OCI-LY3 (cell line): Measurements from ENCODE around the gene VGLL4.
"Not testable (repeated sequence)": the region's sequence is repeated elsewhere in the genome, so short reads cannot be mapped to it uniquely, and the experiment has no call there.

Experiments used
- H2AFZ ChIP-seq: fragments of 200-600, 300-600 bp; shearing (Covaris generic); 2 replicates; pipeline ENCODE4 v1.6.0; 2014; ENCODE audit warnings: antibody characterized with exemption, low read depth, low read length
- H3K27ac ChIP-seq: fragments of 200-600, 300-600 bp; sonication (generic); 2 replicates; pipeline ENCODE4 v1.5.1; 2014; ENCODE audit warnings: mild to moderate bottlenecking, low read length, moderate library complexity, mixed read lengths
- H3K27me3 ChIP-seq: fragments of 200-600, 300-600 bp; sonication (generic); 2 replicates; pipeline ENCODE4 v1.6.1; 2014; ENCODE audit warnings: low read depth, low read length, mixed read lengths
- H3K36me3 ChIP-seq: fragments of 200-600, 300-600 bp; sonication (generic); replicated peaks from 2 replicates; pipeline ENCODE3; 2014; ENCODE audit warnings: low read depth, low read length, mixed read lengths
- H3K4me1 ChIP-seq: fragments of 300-600, 200-600 bp; sonication (generic); 2 replicates; pipeline ENCODE4 v1.6.1; 2014; ENCODE audit warnings: low read length, mixed read lengths
- H3K4me2 ChIP-seq: fragments of 200-600, 300-600 bp; sonication (generic); 2 replicates; pipeline ENCODE4 v1.6.1; 2014; ENCODE audit warnings: low read length, mixed read lengths
- H3K4me3 ChIP-seq: fragments of 300-600, 200-600 bp; sonication (generic); 2 replicates; pipeline ENCODE4 v1.5.1; 2014; ENCODE audit warnings: antibody characterized with exemption, mild to moderate bottlenecking, low read length, moderate library complexity
- H3K79me2 ChIP-seq: fragments of 300-600, 200-600 bp; shearing (Covaris generic); 2 replicates; pipeline ENCODE4 v1.6.1; 2014; ENCODE audit warnings: mild to moderate bottlenecking, low read length, mixed read lengths
- H3K9ac ChIP-seq: fragments of 300-600, 200-600 bp; shearing (Covaris generic); 2 replicates; pipeline ENCODE4 v1.6.0; 2014; ENCODE audit warnings: mild to moderate bottlenecking, low read length, moderate library complexity
- H3K9me3 ChIP-seq: fragments of 200-600, 300-600 bp; shearing (Covaris generic); 2 replicates; pipeline ENCODE4 v1.6.1; 2014; ENCODE audit warnings: low read length, mixed read lengths; ENCODE audit not compliant: insufficient read depth
- H4K20me1 ChIP-seq: fragments of 200-600, 300-600 bp; sonication (generic); 2 replicates; pipeline ENCODE4 v1.6.1; 2016; ENCODE audit warnings: low read length, mixed read lengths; ENCODE audit not compliant: insufficient read depth
- EZH2phosphoT487 ChIP-seq: fragments of 200-600 bp; shearing (Covaris generic); IDR thresholded peaks from 2 replicates; pipeline ENCODE4 v1.6.1; 2018; ENCODE audit warnings: antibody characterized with exemption, mixed run types, low read depth
- TF ChIP-seq, protein P1 (sequence below): fragments of 200-600, 300-600 bp; sonication (generic); IDR thresholded peaks from 2 replicates; pipeline ENCODE4 v1.5.1; 2014; ENCODE audit warnings: antibody characterized with exemption, low read length, low read depth

Gene VGLL4

GRCh38 chr3:11601446-11602238 is 42.1 kb downstream of the VGLL4 start:
- H3K4me1 ChIP-seq, result peaks cover 11% of the 10 kb centered on the region
- no peak overlapping the region for H2AFZ ChIP-seq
- no peak overlapping the region for H3K9ac ChIP-seq
- no peak for TF ChIP-seq EZH2phosphoT487
- TF ChIP-seq, protein P1, sequence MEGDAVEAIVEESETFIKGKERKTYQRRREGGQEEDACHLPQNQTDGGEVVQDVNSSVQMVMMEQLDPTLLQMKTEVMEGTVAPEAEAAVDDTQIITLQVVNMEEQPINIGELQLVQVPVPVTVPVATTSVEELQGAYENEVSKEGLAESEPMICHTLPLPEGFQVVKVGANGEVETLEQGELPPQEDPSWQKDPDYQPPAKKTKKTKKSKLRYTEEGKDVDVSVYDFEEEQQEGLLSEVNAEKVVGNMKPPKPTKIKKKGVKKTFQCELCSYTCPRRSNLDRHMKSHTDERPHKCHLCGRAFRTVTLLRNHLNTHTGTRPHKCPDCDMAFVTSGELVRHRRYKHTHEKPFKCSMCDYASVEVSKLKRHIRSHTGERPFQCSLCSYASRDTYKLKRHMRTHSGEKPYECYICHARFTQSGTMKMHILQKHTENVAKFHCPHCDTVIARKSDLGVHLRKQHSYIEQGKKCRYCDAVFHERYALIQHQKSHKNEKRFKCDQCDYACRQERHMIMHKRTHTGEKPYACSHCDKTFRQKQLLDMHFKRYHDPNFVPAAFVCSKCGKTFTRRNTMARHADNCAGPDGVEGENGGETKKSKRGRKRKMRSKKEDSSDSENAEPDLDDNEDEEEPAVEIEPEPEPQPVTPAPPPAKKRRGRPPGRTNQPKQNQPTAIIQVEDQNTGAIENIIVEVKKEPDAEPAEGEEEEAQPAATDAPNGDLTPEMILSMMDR, result no peak
- no peaks in the 10 kb centered on the region for H3K27me3 ChIP-seq
- no peaks in the 10 kb centered on the region; the same call in 1 of the 2 replicates for H3K9me3 ChIP-seq
- H3K79me2 ChIP-seq, result peaks cover 10% of the 10 kb centered on the region
- no peak overlapping the region for H3K27ac ChIP-seq
- H3K36me3 ChIP-seq, result peaks cover 21% of the 10 kb centered on the region
- H3K4me3 ChIP-seq, result 0 out of 2 replicates have a peak overlapping the region, but pooled peaks have one; percentile 17
- H3K4me2 ChIP-seq, result peak overlapping the region; percentile 37
- H4K20me1 ChIP-seq, result peaks cover 6% of the 10 kb centered on the region

GRCh38 chr3:11600501-11601282 is 43.0 kb downstream of the VGLL4 start:
- H4K20me1 ChIP-seq, result peaks cover 6% of the 10 kb centered on the region
- H3K79me2 ChIP-seq, result peaks cover 10% of the 10 kb centered on the region
- no peak overlapping the region for H3K4me3 ChIP-seq
- peaks cover 21% of the 10 kb centered on the region for H3K36me3 ChIP-seq
- H3K9ac ChIP-seq, result no peak overlapping the region
- H3K4me1 ChIP-seq, result peaks cover 11% of the 10 kb centered on the region
- H3K27ac ChIP-seq, result no peak overlapping the region
- H2AFZ ChIP-seq, result no peak overlapping the region
- no peaks in the 10 kb centered on the region for H3K27me3 ChIP-seq
- no peak for TF ChIP-seq EZH2phosphoT487
- TF ChIP-seq, protein P1, result no peak
- H3K4me2 ChIP-seq, result no peak overlapping the region
- H3K9me3 ChIP-seq, result no peaks in the 10 kb centered on the region; the same call in 1 of the 2 replicates

- H4K20me1 ChIP-seq, result peaks cover 18% of the 10 kb centered on the region
- peaks cover 1% of the 10 kb centered on the region for H3K4me1 ChIP-seq
- H3K79me2 ChIP-seq, result peaks cover 8% of the 10 kb centered on the region
These were observed 47.3 kb downstream of the VGLL4 start for GRCh38 chr3:11596387-11596786.

GRCh38 chr3:11595024-11595423 is 48.7 kb downstream of the VGLL4 start:
- H3K4me1 ChIP-seq, H2AFZ ChIP-seq, H3K36me3 ChIP-seq, H3K27me3 ChIP-seq, H3K9me3 ChIP-seq, H3K79me2 ChIP-seq, H3K9ac ChIP-seq, H3K4me2 ChIP-seq, H3K27ac ChIP-seq, H3K4me3 ChIP-seq: not testable (repeated sequence)
- peaks cover 26% of the 10 kb centered on the region for H4K20me1 ChIP-seq

More at GRCh38 chr3:11596387-11596786, 47.3 kb downstream of the VGLL4 start:
- Histone ChIP-seq H2AFZ (no peak overlapping the region), H3K4me3 (no peak overlapping the region), H3K36me3 (peaks cover 18% of the 10 kb centered on the region), H3K27ac (no peak overlapping the region), H3K9ac (no peak overlapping the region), H3K4me2 (no peak overlapping the region), H3K27me3 (no peaks in the 10 kb centered on the region), H3K9me3 (no peaks in the 10 kb centered on the region; the same call in 1 of the 2 replicates)
- TF ChIP-seq, protein P1, result no peak
- TF ChIP-seq EZH2phosphoT487, result no peak
